ENCODE measurements around the gene TAF9B.
"Not testable (repeated sequence)": the region's sequence is repeated elsewhere in the genome, so short reads cannot be mapped to it uniquely, and the experiment has no call there.

Gene TAF9B

DNA sequence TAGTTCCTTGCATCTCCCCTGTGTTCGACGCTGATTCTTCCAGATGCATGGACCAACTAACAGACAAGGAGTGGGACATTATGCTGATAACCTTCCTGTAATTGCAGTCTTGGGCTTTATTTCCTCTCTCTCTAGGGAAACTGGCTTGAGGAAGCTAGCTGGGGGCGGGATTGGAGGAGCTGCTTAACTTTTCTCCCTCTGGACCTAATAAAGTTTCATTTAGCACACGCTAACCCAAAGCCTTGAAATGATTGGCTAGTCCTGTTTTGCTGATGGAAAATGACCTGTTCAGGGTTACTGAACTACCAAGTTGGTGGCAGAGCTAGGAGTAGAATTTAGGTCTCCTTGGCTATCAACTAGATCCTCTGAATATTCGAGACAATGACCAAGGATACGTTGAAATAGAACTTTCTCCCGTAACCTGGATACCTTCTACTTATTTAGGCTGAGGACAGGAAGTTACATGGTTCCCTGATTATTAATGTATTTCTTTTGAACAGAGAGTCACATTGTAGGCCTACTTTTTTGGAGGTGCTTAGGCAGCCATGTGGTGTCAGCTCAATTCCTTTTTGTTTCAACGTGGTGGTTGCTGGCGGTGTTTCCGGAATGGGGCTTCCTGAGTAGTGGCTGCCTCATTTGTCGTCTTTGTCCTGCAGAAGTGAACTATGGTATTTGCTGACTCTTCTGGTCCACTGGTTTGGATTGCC lies 33.4 kb downstream of the TAF9B start:
- no peaks in the 10 kb centered on the region for H3K9me3 Mint-ChIP-seq
- peaks cover 33 to 42% of the 10 kb centered on the region in 2 donors for H3K4me1 Mint-ChIP-seq (ENCODE audit: low read depth in 2 of 2)
- no peak for ATAC-seq (replicated peaks)
- H3K4me3 Mint-ChIP-seq, result peak overlapping the region; percentile 88
- no peaks in the 10 kb centered on the region for H3K27me3 Mint-ChIP-seq
- DNase-seq, result peak in 1 of 3 experiments; percentile 2
- H3K27ac Mint-ChIP-seq, result peak overlapping the region; percentile 90 to 95
- H3K36me3 Mint-ChIP-seq (ENCODE audit: insufficient read depth), result peaks cover 43% of the 10 kb centered on the region

DNA sequence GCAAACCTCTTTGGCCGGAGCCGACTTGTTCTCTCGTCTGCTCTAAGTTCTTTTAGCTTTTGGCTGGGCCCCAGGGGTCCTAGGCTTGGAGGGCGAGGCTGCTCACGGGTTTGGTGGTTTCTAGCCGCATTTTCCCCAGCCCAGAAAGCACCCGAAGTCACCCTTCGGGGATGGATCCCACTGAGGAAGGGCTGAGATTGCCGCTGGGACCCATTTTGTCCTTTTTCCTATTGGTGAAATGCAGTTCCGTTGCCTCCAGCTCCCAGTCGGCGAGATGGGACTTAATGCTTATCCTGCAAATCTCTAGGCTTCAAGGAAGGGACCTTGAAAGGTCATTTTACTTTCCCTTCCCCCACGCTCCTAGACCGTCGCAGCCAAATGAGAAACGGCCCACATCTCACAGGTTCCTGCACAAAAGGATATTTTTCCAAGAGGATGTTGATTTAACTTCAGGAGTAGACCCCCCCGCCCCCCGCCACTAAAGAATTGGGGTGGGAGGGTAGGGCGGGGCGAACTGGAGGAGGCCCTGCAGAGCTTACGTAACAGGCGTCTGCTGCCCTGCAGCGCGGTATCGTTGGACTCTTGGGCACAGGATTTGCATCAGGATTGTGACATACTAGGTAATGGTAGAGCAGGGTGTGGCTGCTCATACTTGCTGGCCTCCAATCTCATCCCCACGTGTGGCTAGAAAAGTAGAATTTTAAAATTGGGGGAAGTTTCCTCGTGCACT lies 34.8 kb downstream of the TAF9B start:
- Mint-ChIP-seq H3K36me3 (ENCODE audit: insufficient read depth) (peaks cover 34% of the 10 kb centered on the region), H3K27me3 (no peaks in the 10 kb centered on the region), H3K4me1 (ENCODE audit: low read depth in 2 of 2) (peaks cover 33 to 39% of the 10 kb centered on the region in 2 donors), H3K27ac (peak overlapping the region; percentile 90 to 95), H3K4me3 (peak overlapping the region; percentile 88), H3K9me3 (no peaks in the 10 kb centered on the region)
- ATAC-seq (replicated peaks) (no peak), DNase-seq (peak in 1 of 3 experiments; percentile 1)

DNA sequence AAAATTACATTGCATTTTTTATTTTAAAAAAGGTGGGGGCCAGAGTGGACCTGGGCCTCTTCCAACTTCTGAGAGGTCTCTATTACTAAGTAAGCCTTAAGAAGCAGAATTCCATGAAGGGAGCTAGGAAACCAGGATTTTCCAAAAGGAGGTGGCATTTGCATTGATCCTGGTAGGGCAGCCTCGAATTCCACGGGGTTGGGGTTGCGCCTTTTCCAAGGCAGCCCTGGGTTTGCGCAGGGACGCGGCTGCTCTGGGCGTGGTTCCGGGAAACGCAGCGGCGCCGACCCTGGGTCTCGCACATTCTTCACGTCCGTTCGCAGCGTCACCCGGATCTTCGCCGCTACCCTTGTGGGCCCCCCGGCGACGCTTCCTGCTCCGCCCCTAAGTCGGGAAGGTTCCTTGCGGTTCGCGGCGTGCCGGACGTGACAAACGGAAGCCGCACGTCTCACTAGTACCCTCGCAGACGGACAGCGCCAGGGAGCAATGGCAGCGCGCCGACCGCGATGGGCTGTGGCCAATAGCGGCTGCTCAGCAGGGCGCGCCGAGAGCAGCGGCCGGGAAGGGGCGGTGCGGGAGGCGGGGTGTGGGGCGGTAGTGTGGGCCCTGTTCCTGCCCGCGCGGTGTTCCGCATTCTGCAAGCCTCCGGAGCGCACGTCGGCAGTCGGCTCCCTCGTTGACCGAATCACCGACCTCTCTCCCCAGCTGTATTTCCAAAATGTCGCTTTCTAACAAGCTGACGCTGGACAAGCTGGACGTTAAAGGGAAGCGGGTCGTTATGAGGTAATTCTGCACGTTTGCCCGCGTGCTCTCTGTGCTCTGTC lies 35.6 kb downstream of the TAF9B start, which contains the start of gene PGK1:
TSS of gene PGK1 (plus strand) at position 626 of the 824 bp plus-strand sequence. CDS start at position 719, 93 bp downstream.
- Mint-ChIP-seq H3K36me3 (ENCODE audit: insufficient read depth) (peaks cover 31% of the 10 kb centered on the region), H3K27me3 (no peaks in the 10 kb centered on the region), H3K4me3 (peak within 1 kb of the TSS; percentile 88), H3K27ac (peak within 1 kb of the TSS; percentile 90 to 95), H3K4me1 (ENCODE audit: low read depth in 2 of 2) (peaks cover 32 to 33% of the 10 kb centered on the region in 2 donors), H3K9me3 (no peaks in the 10 kb centered on the region)
- DNase-seq, result peak; percentile 89 to 90 (median 90)
- peak; percentile 88 for ATAC-seq (replicated peaks)

DNA sequence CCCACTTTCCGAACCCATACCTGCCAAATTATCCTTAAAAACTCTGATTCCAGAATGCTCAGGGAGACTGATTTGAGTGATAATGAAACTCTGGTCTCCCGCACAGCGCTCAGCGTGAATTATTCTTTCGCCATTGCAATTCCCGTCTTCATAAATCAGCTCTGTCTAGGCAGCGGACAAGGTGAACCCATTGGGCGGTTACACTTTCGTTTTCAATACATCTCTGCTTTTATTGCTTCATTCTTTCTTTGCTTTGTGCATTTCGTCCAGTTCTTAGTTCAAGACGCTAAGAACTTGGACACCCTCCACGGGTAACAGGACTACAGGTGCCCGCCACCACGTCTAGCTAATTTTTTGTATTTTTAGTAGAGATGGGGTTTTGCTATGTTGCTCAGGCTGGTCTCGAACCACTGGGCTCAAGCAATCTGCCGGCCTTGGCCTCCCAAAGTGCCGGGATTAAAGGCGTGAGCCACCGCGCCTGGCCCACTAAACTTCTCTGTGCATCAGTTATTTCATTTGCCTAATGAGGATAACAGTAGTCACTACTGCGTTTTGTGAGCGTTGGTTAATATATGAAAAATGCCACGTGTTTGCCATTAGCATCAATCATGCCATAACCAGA lies 36.3 kb downstream of the TAF9B start:
- Mint-ChIP-seq H3K27ac (peak overlapping the region; percentile 90 to 95), H3K27me3 (no peaks in the 10 kb centered on the region), H3K4me3 (peak overlapping the region; percentile 88), H3K9me3 (no peaks in the 10 kb centered on the region), H3K4me1 (ENCODE audit: low read depth in 2 of 2) (peaks cover 28 to 33% of the 10 kb centered on the region in 2 donors), H3K36me3 (ENCODE audit: insufficient read depth) (peaks cover 31% of the 10 kb centered on the region)
- no peak for ATAC-seq (replicated peaks)
- DNase-seq, result peak in 1 of 3 experiments; percentile 1

DNA sequence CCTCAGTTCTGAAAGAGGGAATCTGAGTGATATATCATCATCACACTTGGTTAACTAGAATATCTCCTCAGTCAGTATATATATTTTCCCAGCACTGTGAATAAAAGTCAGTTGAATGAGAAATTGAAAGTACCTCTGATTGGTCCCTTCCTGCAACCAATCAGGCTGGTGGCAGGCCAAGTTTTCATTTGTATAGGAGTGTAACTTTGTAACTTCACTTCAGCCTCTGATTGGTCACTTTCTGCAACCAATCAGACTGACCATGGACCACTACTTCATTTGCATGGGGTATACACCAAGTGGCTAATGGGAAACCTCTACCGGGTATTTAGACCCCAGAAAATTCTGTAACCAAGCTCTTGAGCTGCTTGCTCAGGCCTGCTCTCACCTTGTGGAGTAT lies 37.4 kb downstream of the TAF9B start:
- DNase-seq (no peak), ATAC-seq (replicated peaks) (no peak)
- H3K9me3 Mint-ChIP-seq, result no peaks in the 10 kb centered on the region
- H3K27ac Mint-ChIP-seq, result peak overlapping the region in 1 of 2 donors; percentile 52
- no peak overlapping the region for H3K4me3 Mint-ChIP-seq
- peaks cover 25% of the 10 kb centered on the region for H3K36me3 Mint-ChIP-seq (ENCODE audit: insufficient read depth)
- no peaks in the 10 kb centered on the region for H3K27me3 Mint-ChIP-seq
- H3K4me1 Mint-ChIP-seq (ENCODE audit: low read depth in 2 of 2), result peaks cover 21 to 25% of the 10 kb centered on the region in 2 donors

DNA sequence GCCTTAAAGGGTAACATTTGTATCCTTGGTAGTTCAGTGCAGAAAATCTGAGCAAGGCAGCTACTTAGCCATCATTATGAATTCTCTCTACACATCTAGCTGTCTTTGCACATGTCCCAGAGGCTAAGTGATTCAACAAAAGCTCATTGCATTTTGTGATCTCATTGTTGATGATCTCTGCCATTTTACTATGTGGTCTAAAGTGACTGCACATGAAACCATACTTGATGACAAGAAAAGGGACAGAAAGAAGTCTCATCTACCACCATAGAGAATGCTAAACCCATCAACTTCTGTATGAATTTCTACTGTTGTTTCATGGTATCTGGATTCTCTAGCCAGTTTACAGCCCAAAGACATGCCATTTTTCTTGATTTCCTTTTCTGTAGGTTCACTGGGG lies 41.3 kb downstream of the TAF9B start:
- Mint-ChIP-seq H3K9me3 (no peaks in the 10 kb centered on the region), H3K4me1 (ENCODE audit: low read depth in 2 of 2) (peaks cover 2% of the 10 kb centered on the region in 2 donors), H3K36me3 (ENCODE audit: insufficient read depth) (no peaks in the 10 kb centered on the region), H3K4me3 (no peak overlapping the region), H3K27me3 (no peaks in the 10 kb centered on the region), H3K27ac (no peak overlapping the region)
- no peak for DNase-seq
- ATAC-seq (replicated peaks), result no peak

DNA sequence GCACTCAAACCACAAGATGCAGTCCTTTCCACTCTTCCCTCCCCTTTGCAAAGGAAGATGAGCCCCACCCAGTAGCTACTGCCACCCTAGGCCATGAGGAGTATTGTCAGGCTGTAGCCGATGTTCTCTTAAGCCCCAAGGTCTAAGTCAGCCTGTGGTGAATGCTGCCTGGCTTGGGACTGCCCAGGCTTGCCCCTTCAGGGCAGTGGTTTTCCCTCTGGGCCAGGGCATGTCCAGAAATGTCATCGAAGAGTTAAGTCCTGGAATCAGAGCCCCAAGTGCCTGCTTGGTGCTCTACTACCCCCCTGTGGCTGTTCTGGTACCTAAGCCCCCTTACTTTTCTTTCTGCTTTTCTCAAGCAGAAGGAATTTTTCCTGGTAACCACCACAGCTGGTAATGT lies 47.2 kb downstream of the TAF9B start:
- Mint-ChIP-seq H3K27ac (no peak overlapping the region), H3K4me1 (ENCODE audit: low read depth in 2 of 2) (no peaks in the 10 kb centered on the region), H3K27me3 (no peaks in the 10 kb centered on the region), H3K9me3 (no peaks in the 10 kb centered on the region), H3K36me3 (ENCODE audit: insufficient read depth) (no peaks in the 10 kb centered on the region), H3K4me3 (no peak overlapping the region)
- DNase-seq, result no peak
- ATAC-seq (replicated peaks), result peak; percentile 43

DNA sequence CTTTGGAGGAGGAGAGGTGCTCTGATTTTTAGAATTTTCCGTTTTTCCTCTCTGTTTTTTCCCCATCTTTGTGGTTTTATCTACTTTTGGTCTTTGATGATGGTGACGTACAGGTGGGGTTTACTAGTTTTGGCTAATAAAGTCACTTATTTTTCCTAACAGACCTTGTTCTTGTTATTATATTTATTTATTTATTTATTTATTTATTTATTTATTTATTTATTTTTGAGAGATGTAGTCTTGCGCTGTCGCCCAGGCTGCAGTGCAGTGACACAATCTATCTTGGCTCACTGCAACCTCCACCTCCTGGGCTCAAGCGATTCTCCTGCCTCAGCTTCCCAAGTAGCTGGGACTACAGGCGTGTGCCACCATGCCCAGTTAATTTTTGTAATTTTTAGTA lies 58.0 kb downstream of the TAF9B start:
- H3K9me3 Mint-ChIP-seq; H3K4me3 Mint-ChIP-seq; H3K27me3 Mint-ChIP-seq; H3K36me3 Mint-ChIP-seq (ENCODE audit: insufficient read depth); DNase-seq; ATAC-seq (replicated peaks); H3K27ac Mint-ChIP-seq; H3K4me1 Mint-ChIP-seq (ENCODE audit: low read depth in 2 of 2): not testable (repeated sequence)
